K562 (cell line): ENCODE data around the gene GALNT12. TPM values are rescaled to one million over a fixed set of nuclear protein-coding genes. Genes with fewer than 3 reads are reported as not detected.

Source experiments
- DEAF1 ChIP-seq: fragments of 450-650 bp; formaldehyde crosslinking; IDR thresholded peaks from 2 replicates; pipeline ENCODE4 v1.4.0; 2020; ENCODE audit warnings: mild to moderate bottlenecking, moderate library complexity
- DPF2 ChIP-seq: fragments of 450-650 bp; IDR thresholded peaks from 2 replicates; pipeline ENCODE4 v1.6.1; 2016
- HNRNPK ChIP-seq: fragments of 200-400 bp; formaldehyde crosslinking; IDR thresholded peaks from one replicate; pipeline ENCODE4 v1.6.1; 2018; ENCODE audit warnings: mild to moderate bottlenecking, low read depth, low read length; ENCODE audit not compliant: poor library complexity, severe bottlenecking
- KDM5B ChIP-seq: fragments of 200-600 bp; sonication (generic); IDR thresholded peaks from 2 replicates; pipeline ENCODE4 v1.6.1; 2012; ENCODE audit warnings: low read depth, mild to moderate bottlenecking, moderate library complexity, low read length, control low read depth, inconsistent platforms; ENCODE audit not compliant: insufficient replicate concordance
- NFYB ChIP-seq: IDR thresholded peaks from 2 replicates; pipeline ENCODE4 v1.6.1; 2011; ENCODE audit warnings: mild to moderate bottlenecking, moderate library complexity; ENCODE audit not compliant: insufficient read length; ENCODE audit errors: extremely low read depth
- SPI1 ChIP-seq: IDR thresholded peaks from 2 replicates; pipeline ENCODE4 v1.6.1; 2011; ENCODE audit warnings: low read depth, low read length, control low read depth, borderline replicate concordance
- STAT6 ChIP-seq: sonication (generic); formaldehyde crosslinking; IDR thresholded peaks from 2 replicates; pipeline ENCODE4 v1.8.1; 2023; ENCODE audit warnings: mild to moderate bottlenecking, missing genetic modification reagents
- TCFL5 ChIP-seq: fragments of 250-450 bp; sonication (Bioruptor Pico); conservative IDR thresholded peaks from 2 replicates; pipeline ENCODE4 v1.6.1; 2021; ENCODE audit warnings: mild to moderate bottlenecking, moderate library complexity, matching md5 sums
- THRAP3 ChIP-seq: fragments of 450-650 bp; IDR thresholded peaks from 2 replicates; pipeline ENCODE4 v1.6.1; 2016; ENCODE audit warnings: mild to moderate bottlenecking, inconsistent platforms, borderline replicate concordance
- ZBTB43 ChIP-seq: sonication (generic); formaldehyde crosslinking; IDR thresholded peaks from 2 replicates; pipeline ENCODE4 v1.8.0; 2023; ENCODE audit warnings: mild to moderate bottlenecking, missing genetic modification reagents
- ZFP1 ChIP-seq: fragments of 450-650 bp; formaldehyde crosslinking; IDR thresholded peaks from 2 replicates; pipeline ENCODE4 v1.4.0; 2020; ENCODE audit warnings: mild to moderate bottlenecking, mixed read lengths
- ZFP30 ChIP-seq: fragments of 250-450 bp; sonication (Bioruptor Pico); IDR thresholded peaks from 2 replicates; pipeline ENCODE4 v1.8.0; 2022; ENCODE audit warnings: moderate library complexity, mild to moderate bottlenecking, inconsistent platforms, borderline replicate concordance
- ZFP36 ChIP-seq: fragments of 150-350 bp; IDR thresholded peaks from 2 replicates; pipeline ENCODE4 v1.6.1; 2018; ENCODE audit warnings: low read length, low read depth; ENCODE audit not compliant: partially characterized antibody
- ZMIZ1 ChIP-seq, 2 experiments: fragments of 150-350 bp in 1 of 2; IDR thresholded peaks; 2 replicates each; pipeline ENCODE4 v1.6.1; 2012 to 2016; ENCODE audit warnings: low read depth in 2 of 2, low read length in 2 of 2, mild to moderate bottlenecking in 1 of 2, moderate library complexity in 1 of 2
- ZNF175 ChIP-seq: fragments of 200-800 bp; sonication (Bioruptor generic); IDR thresholded peaks from 2 replicates; pipeline ENCODE4 v1.6.1; 2016; ENCODE audit warnings: low read depth, mild to moderate bottlenecking, missing genetic modification characterization, missing compliant biosample characterization
- ZNF408 ChIP-seq: fragments of 250-450 bp; sonication (Bioruptor Pico); IDR thresholded peaks from 2 replicates; pipeline ENCODE4 v1.4.0; 2020; ENCODE audit warnings: low read depth, mild to moderate bottlenecking, moderate library complexity
- ZNF551 ChIP-seq: fragments of 250-450 bp; sonication (Bioruptor Pico); IDR thresholded peaks from 2 replicates; pipeline ENCODE4 v1.5.0; 2021; ENCODE audit warnings: mild to moderate bottlenecking, moderate library complexity
- polyA plus RNA-seq, 8 experiments: library from polyadenylated mRNA; depleted of rRNA in 4 of 8; stranded (reverse) in 5 of 8; unstranded in 3 of 8; fragments of >200 nt; fragmentation: Nextera tagmentation in 2 of 8; fragmentation: Illumina TruSeq in 1 of 8; extraction: Ambion mirVana in 2 of 8; extraction: Trizol in 1 of 8; gene quantifications; 2 replicates each; pipeline versions ENCODE4 v1.2.1 to v1.2.3, GENCODE V29; 2011 to 2014; ENCODE audit warnings: inconsistent platforms in 1 of 8, missing spikeins in 1 of 8
- total RNA-seq, 7 experiments: library from RNA; depleted of rRNA in 6 of 7; stranded (reverse); fragments of >200 nt in 6 of 7; fragmentation: Illumina TruSeq in 2 of 7; extraction: Trizol in 2 of 7; gene quantifications; 2 replicates each; pipeline versions ENCODE4 v1.2.1 to v1.2.3, GENCODE V29; 2011 to 2021; ENCODE audit warnings: low replicate concordance in 1 of 7

The GALNT12 gene
- total and polyA plus RNA-seq, 9 of the 15 experiments (the other 6 are each of a cell fraction or from before 2014, with no cell fraction given), result 29.7 to 82.9 (median 44.2) TPM

GRCh38 chr9:98867429-98868168 lies 60.1 kb downstream of the GALNT12 start (continued):
- TF ChIP-seq ZMIZ1 (IDR thresholded peaks at IDR 0.05; ENCODE audit: low read depth in 2 of 2, low read length in 2 of 2), result 0 out of 4 replicates have a peak, but pooled peaks of 1 of the 2 experiments have one; percentile 45
- TF ChIP-seq DPF2, result peak; percentile 74; the same call in 1 of the 2 replicates
- no peak for TF ChIP-seq SPI1
- TF ChIP-seq ZNF551 (CRISPR knock-in tag), result no peak
- TF ChIP-seq ZFP36, result peak; percentile 12
- 0 out of 2 replicates have a peak, but pooled peaks have one; percentile 39 for TF ChIP-seq ZFP1 (CRISPR knock-in tag)
- TF ChIP-seq KDM5B, result peak; percentile 42
- no peak for TF ChIP-seq HNRNPK
- no peak for TF ChIP-seq THRAP3
- no peak for TF ChIP-seq ZNF408
- TF ChIP-seq NFYB, result no peak
- TF ChIP-seq TCFL5, result no peak; the same call in 1 of the 2 replicates
- TF ChIP-seq STAT6 (CRISPR knock-in tag), result no peak
- TF ChIP-seq ZNF175 (CRISPR knock-in tag), result peak; percentile 93
- TF ChIP-seq DEAF1, result peak; percentile 64
- TF ChIP-seq ZFP30 (CRISPR knock-in tag), result no peak
- no peak for TF ChIP-seq ZBTB43
